C4-2B (cell line): ENCODE data around the gene HOXA13.

Source experiments
- ZFX ChIP-seq: fragments of 450-650 bp; IDR thresholded peaks from 2 replicates; pipeline ENCODE4 v1.6.1; 2017
- TF ChIP-seq, protein P1 (sequence below): fragments of 450-650 bp; conservative IDR thresholded peaks from 2 replicates; pipeline ENCODE4 v1.5.1; 2017; ENCODE audit warnings: mild to moderate bottlenecking

GRCh38 chr7:27175626-27176523, 24.0 kb downstream of the HOXA13 start:
- TF ChIP-seq, protein P1, sequence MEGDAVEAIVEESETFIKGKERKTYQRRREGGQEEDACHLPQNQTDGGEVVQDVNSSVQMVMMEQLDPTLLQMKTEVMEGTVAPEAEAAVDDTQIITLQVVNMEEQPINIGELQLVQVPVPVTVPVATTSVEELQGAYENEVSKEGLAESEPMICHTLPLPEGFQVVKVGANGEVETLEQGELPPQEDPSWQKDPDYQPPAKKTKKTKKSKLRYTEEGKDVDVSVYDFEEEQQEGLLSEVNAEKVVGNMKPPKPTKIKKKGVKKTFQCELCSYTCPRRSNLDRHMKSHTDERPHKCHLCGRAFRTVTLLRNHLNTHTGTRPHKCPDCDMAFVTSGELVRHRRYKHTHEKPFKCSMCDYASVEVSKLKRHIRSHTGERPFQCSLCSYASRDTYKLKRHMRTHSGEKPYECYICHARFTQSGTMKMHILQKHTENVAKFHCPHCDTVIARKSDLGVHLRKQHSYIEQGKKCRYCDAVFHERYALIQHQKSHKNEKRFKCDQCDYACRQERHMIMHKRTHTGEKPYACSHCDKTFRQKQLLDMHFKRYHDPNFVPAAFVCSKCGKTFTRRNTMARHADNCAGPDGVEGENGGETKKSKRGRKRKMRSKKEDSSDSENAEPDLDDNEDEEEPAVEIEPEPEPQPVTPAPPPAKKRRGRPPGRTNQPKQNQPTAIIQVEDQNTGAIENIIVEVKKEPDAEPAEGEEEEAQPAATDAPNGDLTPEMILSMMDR = no peak
- no peak for TF ChIP-seq ZFX
